ENCODE data around the gene NBEAL2. TPM values are rescaled to one million over a fixed set of nuclear protein-coding genes. Genes with fewer than 3 reads are reported as not detected.

Gene NBEAL2
- total RNA-seq, 1 experiment from 2014 or later, result 80.0 TPM

DNA sequence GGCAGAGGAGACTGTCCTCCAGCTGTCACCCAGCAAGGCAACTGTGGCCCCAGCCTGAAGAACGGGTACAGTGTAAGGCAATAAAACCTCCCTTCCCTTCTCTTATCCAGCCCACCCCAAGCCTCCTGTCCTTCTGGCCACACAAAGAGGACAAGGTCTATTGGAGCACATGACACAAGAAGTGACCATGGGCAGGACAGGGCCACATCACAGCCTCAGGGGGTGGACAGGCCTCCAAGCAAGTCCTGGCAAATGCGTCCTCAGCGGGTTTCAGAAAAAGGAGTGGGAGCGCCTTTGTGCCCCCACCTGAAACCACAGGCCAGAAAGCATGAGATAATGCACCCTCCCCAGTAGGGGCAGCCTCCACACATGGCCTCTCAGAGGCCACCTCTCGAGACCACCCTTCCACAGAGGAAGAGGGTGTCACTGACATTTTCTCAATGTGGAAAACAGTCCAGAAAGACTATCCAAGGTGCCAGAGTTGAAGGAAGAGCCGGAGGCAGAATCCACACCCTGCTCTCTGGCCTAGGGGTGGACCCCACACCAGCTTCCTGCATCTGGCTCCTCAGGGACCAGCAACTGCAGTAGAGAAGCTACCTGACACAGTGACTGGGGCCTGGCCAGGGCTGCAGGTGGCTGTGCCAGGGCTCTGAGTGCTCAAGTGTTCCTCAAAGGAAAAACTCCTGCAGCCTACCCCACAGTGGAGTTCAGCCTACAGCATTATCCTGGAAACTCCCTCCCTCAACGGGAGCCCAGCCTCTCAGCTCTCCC lies 46.8 kb upstream of the NBEAL2 start (continued):
- TF ChIP-seq, protein P1, sequence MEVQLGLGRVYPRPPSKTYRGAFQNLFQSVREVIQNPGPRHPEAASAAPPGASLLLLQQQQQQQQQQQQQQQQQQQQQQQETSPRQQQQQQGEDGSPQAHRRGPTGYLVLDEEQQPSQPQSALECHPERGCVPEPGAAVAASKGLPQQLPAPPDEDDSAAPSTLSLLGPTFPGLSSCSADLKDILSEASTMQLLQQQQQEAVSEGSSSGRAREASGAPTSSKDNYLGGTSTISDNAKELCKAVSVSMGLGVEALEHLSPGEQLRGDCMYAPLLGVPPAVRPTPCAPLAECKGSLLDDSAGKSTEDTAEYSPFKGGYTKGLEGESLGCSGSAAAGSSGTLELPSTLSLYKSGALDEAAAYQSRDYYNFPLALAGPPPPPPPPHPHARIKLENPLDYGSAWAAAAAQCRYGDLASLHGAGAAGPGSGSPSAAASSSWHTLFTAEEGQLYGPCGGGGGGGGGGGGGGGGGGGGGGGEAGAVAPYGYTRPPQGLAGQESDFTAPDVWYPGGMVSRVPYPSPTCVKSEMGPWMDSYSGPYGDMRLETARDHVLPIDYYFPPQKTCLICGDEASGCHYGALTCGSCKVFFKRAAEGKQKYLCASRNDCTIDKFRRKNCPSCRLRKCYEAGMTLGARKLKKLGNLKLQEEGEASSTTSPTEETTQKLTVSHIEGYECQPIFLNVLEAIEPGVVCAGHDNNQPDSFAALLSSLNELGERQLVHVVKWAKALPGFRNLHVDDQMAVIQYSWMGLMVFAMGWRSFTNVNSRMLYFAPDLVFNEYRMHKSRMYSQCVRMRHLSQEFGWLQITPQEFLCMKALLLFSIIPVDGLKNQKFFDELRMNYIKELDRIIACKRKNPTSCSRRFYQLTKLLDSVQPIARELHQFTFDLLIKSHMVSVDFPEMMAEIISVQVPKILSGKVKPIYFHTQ (CRISPR knock-in tag; IDR thresholded peaks at IDR 0.05), result no peak

DNA sequence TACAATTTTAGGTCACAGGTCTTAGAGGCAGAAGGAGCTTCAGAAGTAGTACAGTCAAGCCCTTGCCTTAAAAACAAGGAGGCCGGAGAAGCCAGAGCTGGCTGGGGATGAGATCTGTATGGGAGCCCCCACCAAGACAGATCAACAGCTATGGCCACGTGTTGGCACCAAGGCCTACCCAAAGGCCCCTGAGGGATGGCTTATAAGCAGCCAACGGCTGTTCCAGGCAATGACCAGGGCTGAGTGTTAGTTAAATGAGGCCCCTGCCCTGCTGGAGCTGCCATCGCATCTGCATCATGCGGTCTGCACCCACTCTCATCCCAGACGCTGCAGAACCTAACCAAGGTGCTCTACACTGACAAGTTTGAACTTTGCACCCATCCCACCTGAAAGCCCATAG lies 46.2 kb upstream of the NBEAL2 start:
- Mint-ChIP-seq H3K27me3 (ENCODE audit: low read depth) (no peaks in the 10 kb centered on the region), H3K27ac (no peak overlapping the region), H3K9me3 (no peaks in the 10 kb centered on the region), H3K4me3 (no peak overlapping the region), H3K36me3 (peaks cover 5% of the 10 kb centered on the region), H3K4me1 (peaks cover 31% of the 10 kb centered on the region)
- TF ChIP-seq IRF2 (CRISPR knock-in tag; IDR thresholded peaks at IDR 0.05; ENCODE audit: borderline replicate concordance, low read depth) (no peak), MAX (CRISPR knock-in tag; IDR thresholded peaks at IDR 0.05) (no peak), ZNF532 (CRISPR knock-in tag; IDR thresholded peaks at IDR 0.05; ENCODE audit: borderline replicate concordance) (no peak), ZNF671 (CRISPR knock-in tag; IDR thresholded peaks at IDR 0.05) (no peak), ZNF423 (CRISPR knock-in tag; IDR thresholded peaks at IDR 0.05) (no peak), PRRX2 (CRISPR knock-in tag; IDR thresholded peaks at IDR 0.05) (no peak), ZNF219 (CRISPR knock-in tag; IDR thresholded peaks at IDR 0.05; ENCODE audit: borderline replicate concordance) (no peak), NR1H2 (CRISPR knock-in tag; IDR thresholded peaks at IDR 0.05) (no peak), SOX15 (CRISPR knock-in tag; IDR thresholded peaks at IDR 0.05) (no peak), ELF4 (CRISPR knock-in tag; IDR thresholded peaks at IDR 0.05; ENCODE audit: low read depth) (no peak), FOXJ3 (CRISPR knock-in tag; IDR thresholded peaks at IDR 0.05; ENCODE audit: borderline replicate concordance) (no peak), ZNF263 (CRISPR knock-in tag; IDR thresholded peaks at IDR 0.05; ENCODE audit: low read depth) (no peak), TEAD1 (CRISPR knock-in tag; IDR thresholded peaks at IDR 0.05) (no peak), CDX4 (CRISPR knock-in tag; IDR thresholded peaks at IDR 0.05; ENCODE audit: borderline replicate concordance) (no peak), SMAD3 (CRISPR knock-in tag; IDR thresholded peaks at IDR 0.05; ENCODE audit: borderline replicate concordance) (no peak), GTF2I (CRISPR knock-in tag; conservative IDR thresholded peaks at IDR 0.05) (no peak), ZNF416 (CRISPR knock-in tag; IDR thresholded peaks at IDR 0.05) (no peak), ATF3 (CRISPR knock-in tag; conservative IDR thresholded peaks at IDR 0.05) (no peak)
- TF ChIP-seq, protein P2, sequence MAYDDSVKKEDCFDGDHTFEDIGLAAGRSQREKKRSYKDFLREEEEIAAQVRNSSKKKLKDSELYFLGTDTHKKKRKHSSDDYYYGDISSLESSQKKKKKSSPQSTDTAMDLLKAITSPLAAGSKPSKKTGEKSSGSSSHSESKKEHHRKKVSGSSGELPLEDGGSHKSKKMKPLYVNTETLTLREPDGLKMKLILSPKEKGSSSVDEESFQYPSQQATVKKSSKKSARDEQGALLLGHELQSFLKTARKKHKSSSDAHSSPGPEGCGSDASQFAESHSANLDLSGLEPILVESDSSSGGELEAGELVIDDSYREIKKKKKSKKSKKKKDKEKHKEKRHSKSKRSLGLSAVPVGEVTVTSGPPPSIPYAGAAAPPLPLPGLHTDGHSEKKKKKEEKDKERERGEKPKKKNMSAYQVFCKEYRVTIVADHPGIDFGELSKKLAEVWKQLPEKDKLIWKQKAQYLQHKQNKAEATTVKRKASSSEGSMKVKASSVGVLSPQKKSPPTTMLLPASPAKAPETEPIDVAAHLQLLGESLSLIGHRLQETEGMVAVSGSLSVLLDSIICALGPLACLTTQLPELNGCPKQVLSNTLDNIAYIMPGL (CRISPR knock-in tag; IDR thresholded peaks at IDR 0.05), result no peak
- POLR2A ChIA-PET, result no interaction called here
- ATAC-seq (no peak), DNase-seq (ENCODE audit: low spot score) (no peak)
- CTCF ChIA-PET, result interaction anchor here (1.1 to 4.1 kb wide), 2 partner anchors 10 to 24 kb away, joined by 5 to 39 read pairs; no protein-coding TSS in a partner anchor

Data from WTC11 (cell line).